WERI-Rb-1 (cell line): ENCODE measurements around the gene GNA14.

Source experiments
- DNase-seq: peaks from one replicate; pipeline ENCODE4 v3.0.0-alpha.2; 2020
- H3K27ac ChIP-seq: fragments of 250-450 bp; sonication (Bioruptor Pico); 2 replicates; pipeline ENCODE4 v1.5.1; 2020; ENCODE audit warnings: mild to moderate bottlenecking, moderate library complexity
- H3K27me3 ChIP-seq: fragments of 250-450 bp; sonication (Bioruptor Pico); 2 replicates; pipeline ENCODE4 v1.5.1; 2021; ENCODE audit warnings: mild to moderate bottlenecking, low read depth, moderate library complexity; ENCODE audit not compliant: insufficient read depth, severe bottlenecking
- H3K36me3 ChIP-seq: fragments of 250-450 bp; sonication (Bioruptor Pico); 2 replicates; pipeline ENCODE4 v1.5.1; 2020; ENCODE audit warnings: mild to moderate bottlenecking, moderate library complexity
- H3K4me3 ChIP-seq: 2 replicates; pipeline ENCODE4 v1.5.1; 2011; ENCODE audit warnings: low read depth, mild to moderate bottlenecking, control low read depth, low read length
- H3K9me3 ChIP-seq: fragments of 250-450 bp; sonication (Bioruptor Pico); 2 replicates; pipeline ENCODE4 v1.5.1; 2021; ENCODE audit warnings: mild to moderate bottlenecking, moderate library complexity; ENCODE audit not compliant: severe bottlenecking
- CTCF ChIP-seq: IDR thresholded peaks from 2 replicates; pipeline ENCODE4 v1.5.1; 2011; ENCODE audit warnings: low read depth, mild to moderate bottlenecking, control low read depth, inconsistent platforms, low read length

GNA14 gene

GRCh38 chr9:77582961-77583576, 65.1 kb downstream of the GNA14 start:
- no peak overlapping the region for H3K27ac ChIP-seq
- DNase-seq = no peak
- peaks cover 7% of the 10 kb centered on the region for H3K27me3 ChIP-seq
- no peaks in the 10 kb centered on the region for H3K9me3 ChIP-seq
- H3K36me3 ChIP-seq = no peaks in the 10 kb centered on the region
- no peak overlapping the region for H3K4me3 ChIP-seq
- TF ChIP-seq CTCF = no peak

DNA sequence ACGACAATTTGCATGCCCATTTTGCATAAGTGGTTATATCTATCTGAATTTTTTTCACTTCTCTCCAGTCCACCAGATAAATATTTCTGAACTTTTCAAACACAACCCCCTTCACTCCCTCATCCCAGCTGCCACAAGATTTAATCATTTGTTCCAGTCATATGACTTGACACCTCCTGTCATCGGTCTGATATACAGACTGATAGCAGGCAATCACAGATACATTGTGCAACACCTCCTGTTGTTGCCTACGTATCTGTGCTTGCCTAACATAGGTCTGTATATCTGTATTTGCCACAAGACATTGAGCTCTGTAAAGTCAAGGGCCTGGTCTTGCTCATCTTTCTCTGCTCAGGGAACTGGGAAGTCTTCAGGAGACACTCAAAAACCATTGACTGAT, 65.6 kb downstream of the GNA14 start:
- DNase-seq = no peak
- Histone ChIP-seq H3K27ac (no peak overlapping the region), H3K27me3 (peaks cover 7% of the 10 kb centered on the region), H3K4me3 (no peak overlapping the region), H3K9me3 (no peaks in the 10 kb centered on the region), H3K36me3 (no peaks in the 10 kb centered on the region)
- no peak for TF ChIP-seq CTCF

DNA sequence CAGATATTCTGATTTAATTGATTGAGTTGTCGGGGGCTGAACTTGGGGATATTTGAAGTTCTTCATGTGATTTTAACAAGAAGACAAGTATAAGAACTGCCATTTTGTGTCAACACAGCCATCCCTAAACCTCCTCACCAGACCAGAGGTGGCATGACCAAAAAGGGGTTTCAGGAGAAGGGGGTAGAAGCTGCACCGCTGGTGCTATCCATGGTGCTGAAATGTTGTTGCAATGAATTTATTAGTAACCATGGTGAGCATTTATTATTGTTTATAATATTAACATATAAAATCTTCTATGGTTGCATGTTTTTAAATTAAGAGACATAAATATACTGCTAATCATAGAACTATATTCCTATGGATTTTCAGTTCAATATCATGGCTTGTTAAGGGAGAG, 72.3 kb downstream of the GNA14 start:
- no peaks in the 10 kb centered on the region for H3K36me3 ChIP-seq
- H3K27me3 ChIP-seq = peaks cover under 1% of the 10 kb centered on the region
- no peak for DNase-seq
- TF ChIP-seq CTCF = no peak
- no peak overlapping the region for H3K27ac ChIP-seq
- no peak overlapping the region for H3K4me3 ChIP-seq
- H3K9me3 ChIP-seq = no peaks in the 10 kb centered on the region

DNA sequence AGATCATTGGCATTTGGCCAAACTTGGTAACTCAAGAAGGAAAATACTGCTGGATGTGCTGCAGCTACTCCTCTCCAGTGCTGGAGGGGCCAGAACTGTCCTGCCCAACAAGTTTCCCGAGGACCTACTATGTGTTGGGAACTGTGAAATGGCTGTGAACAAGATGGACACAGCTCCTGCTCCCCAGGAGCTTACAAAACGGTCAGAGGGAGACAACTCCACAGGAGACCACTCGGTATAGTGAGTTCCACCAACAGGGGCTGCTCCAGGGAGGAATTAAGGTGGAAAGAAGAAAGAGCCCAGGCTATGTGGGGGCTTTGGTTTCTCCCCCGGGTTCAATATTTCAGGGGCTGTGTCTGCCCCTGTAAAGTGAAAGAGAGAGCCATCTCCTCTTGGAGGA, 78.8 kb downstream of the GNA14 start:
- no peak for DNase-seq

GRCh38 chr9:77563174-77563573, 84.9 kb downstream of the GNA14 start:
- H3K27me3 ChIP-seq = no peaks in the 10 kb centered on the region

More for the DNA sequence above, 78.8 kb downstream of the GNA14 start:
- H3K27me3 ChIP-seq = no peaks in the 10 kb centered on the region
- no peak overlapping the region for H3K4me3 ChIP-seq
- H3K27ac ChIP-seq = no peak overlapping the region
- no peaks in the 10 kb centered on the region for H3K36me3 ChIP-seq
- no peak for TF ChIP-seq CTCF
- no peaks in the 10 kb centered on the region for H3K9me3 ChIP-seq

More at GRCh38 chr9:77563174-77563573, 84.9 kb downstream of the GNA14 start:
- Histone ChIP-seq H3K9me3 (no peaks in the 10 kb centered on the region), H3K27ac (no peak overlapping the region), H3K4me3 (no peak overlapping the region), H3K36me3 (no peaks in the 10 kb centered on the region)
- DNase-seq = no peak
- no peak for TF ChIP-seq CTCF
